Measurements from ENCODE around the gene ZNF638. TPM values are rescaled to one million over a fixed set of nuclear protein-coding genes. Genes with fewer than 3 reads are reported as not detected.

ZNF638 gene
- total and polyA plus RNA-seq, 2 of the 8 experiments (the other 6 are each of a cell fraction or from before 2014, with no cell fraction given), result 45.3 to 143 TPM

DNA sequence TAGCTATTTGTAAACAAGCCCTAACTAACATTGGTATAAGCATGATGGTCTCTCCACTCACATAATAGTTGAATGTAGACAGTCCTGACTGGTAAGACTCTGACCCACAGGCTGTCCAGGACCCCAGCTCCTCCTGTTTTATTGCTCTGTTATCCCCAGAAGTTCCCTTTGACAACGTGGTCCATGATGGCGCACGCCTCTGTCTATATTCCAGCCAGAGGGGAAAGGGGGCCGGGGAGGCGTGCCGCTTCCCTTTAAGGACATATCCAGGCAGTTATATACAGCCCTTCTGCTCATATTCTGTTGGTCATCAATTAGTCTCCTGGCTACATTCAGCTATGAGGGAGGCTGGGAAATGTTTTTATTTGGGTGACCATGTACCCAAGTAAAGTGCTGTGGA is 128.5 kb downstream of the ZNF638 start:
- no peak overlapping the region for H3K18ac ChIP-seq (ENCODE audit: extremely low read depth, low read length)
- H2BK120ac ChIP-seq (replicated peaks; ENCODE audit: low read depth, low read length), result no peak overlapping the region
- FAIRE-seq, result no peak
- H4K5ac ChIP-seq (ENCODE audit: insufficient read length, low read depth, low read length), result no peak overlapping the region
- no peak overlapping the region for H3K14ac ChIP-seq (ENCODE audit: insufficient read length)
- no peaks in the 10 kb centered on the region for H3K36me3 ChIP-seq (ENCODE audit: control insufficient read depth in 2 of 4, insufficient read depth in 4 of 4, low read length in 3 of 4)
- H4K91ac ChIP-seq (replicated peaks; ENCODE audit: insufficient read length, low read length), result no peak overlapping the region
- peaks cover 11 to 29% (median 21%) of the 10 kb centered on the region in 4 experiments for H3K4me1 ChIP-seq (replicated peaks in 1 of 4; ENCODE audit: control insufficient read depth in 3 of 4, insufficient read depth in 4 of 4, low read length in 3 of 4)
- H3K27me3 ChIP-seq (replicated peaks in 1 of 4; ENCODE audit: control insufficient read depth in 3 of 4, extremely low read depth in 1 of 4, insufficient read depth in 3 of 4, low read length in 3 of 4), result peaks cover 18 to 64% (median 53%) of the 10 kb centered on the region in 4 experiments
- H2AFZ ChIP-seq (ENCODE audit: low read length), result no peak overlapping the region
- no peak overlapping the region for H3K9ac ChIP-seq (replicated peaks in 1 of 4; ENCODE audit: extremely low read depth in 1 of 4, low read depth in 3 of 4, low read length in 3 of 4)
- H3K4me2 ChIP-seq (ENCODE audit: insufficient read depth in 1 of 2, low read depth in 2 of 2, low read length in 2 of 2), result no peak overlapping the region; a peak in 1 of 4 replicates
- H2BK15ac ChIP-seq (ENCODE audit: low read length), result no peak overlapping the region
- no peaks in the 10 kb centered on the region for H3K9me3 ChIP-seq (ENCODE audit: insufficient read depth in 2 of 2, low read depth in 1 of 2, low read length in 1 of 2)
- no peak overlapping the region for H3K27ac ChIP-seq (ENCODE audit: low read depth, low read length)
- H3K4ac ChIP-seq (replicated peaks; ENCODE audit: insufficient read length, low read depth, low read length), result no peak overlapping the region
- CTCF ChIA-PET (ENCODE audit: partially characterized antibody), result interaction anchor here (0.5 to 11.9 kb wide), 12 partner anchors 9 to 1316 kb away, joined by 3 to 238 read pairs (median 12); partner anchors contain the start of gene DYSF
- H4K8ac ChIP-seq (ENCODE audit: extremely low read depth, insufficient read depth, low read length), result no peak overlapping the region
- 92% methylated on average over 6 of the region's 6 CpGs; no CpG with 5 or more reads in 1 of the 2 experiments for WGBS, 2 experiments (ENCODE audit: extremely low coverage in 1 of 2, insufficient coverage in 1 of 2, insufficient read length in 1 of 2, insufficient replicate concordance in 2 of 2, low coverage in 1 of 2, low lambda C conversion rate in 2 of 2, missing lambda C conversion rate in 1 of 2)
- H2BK12ac ChIP-seq (ENCODE audit: low read depth, low read length), result no peak overlapping the region
- no peaks in the 10 kb centered on the region for H3K79me2 ChIP-seq (ENCODE audit: control insufficient read depth in 1 of 2, insufficient read depth in 2 of 2, low read length in 2 of 2)
- no peak for TF ChIP-seq GABPA (IDR thresholded peaks at IDR 0.05; ENCODE audit: borderline replicate concordance, insufficient read depth, low read length)
- TF ChIP-seq SAP30 (IDR thresholded peaks at IDR 0.05; ENCODE audit: insufficient read depth, insufficient replicate concordance, low read length), result no peak
- TF ChIP-seq HDAC2 (IDR thresholded peaks at IDR 0.05; ENCODE audit: borderline replicate concordance in 1 of 2, low read depth in 2 of 2, low read length in 2 of 2), result no peak
- TF ChIP-seq SP1 (IDR thresholded peaks at IDR 0.05; ENCODE audit: low read depth, low read length), result no peak
- TF ChIP-seq KDM4A (IDR thresholded peaks at IDR 0.05; ENCODE audit: low read depth, low read length, severe bottlenecking), result no peak
- TF ChIP-seq CREB1 (IDR thresholded peaks at IDR 0.05), result no peak
- no peak for TF ChIP-seq RBBP5 (IDR thresholded peaks at IDR 0.05; ENCODE audit: borderline replicate concordance, low read depth, low read length)
- POLR2A ChIA-PET (ENCODE audit: partially characterized antibody), result interaction anchor here (0.6 to 1.6 kb wide), 3 partner anchors 9 to 115 kb away, joined by 3 to 10 read pairs (median 3); no protein-coding TSS in a partner anchor
- no peak overlapping the region for H2BK20ac ChIP-seq (ENCODE audit: low read length)
- H3K23me2 ChIP-seq (ENCODE audit: low read depth, low read length), result no peaks in the 10 kb centered on the region
- peaks cover 6 to 8% of the 10 kb centered on the region in 2 experiments for H4K20me1 ChIP-seq (replicated peaks in 1 of 2; ENCODE audit: control insufficient read depth in 1 of 2, insufficient read depth in 2 of 2, low read length in 2 of 2)
- H3K4me3 ChIP-seq (ENCODE audit: extremely low read depth in 1 of 4, insufficient read depth in 2 of 4, low read depth in 3 of 4, low read length in 4 of 4), result no peak overlapping the region
- H2AK5ac ChIP-seq (ENCODE audit: low read depth, low read length), result no peak overlapping the region
- DNase-seq (ENCODE audit: low read depth in 1 of 2, low spot score in 2 of 2), result peak in 1 of 2 experiments; percentile 33
- H3K56ac ChIP-seq (replicated peaks; ENCODE audit: insufficient read length, low read depth, low read length), result no peak overlapping the region
- H2BK5ac ChIP-seq (ENCODE audit: low read depth, low read length), result no peak overlapping the region
- no peaks in the 10 kb centered on the region for H3K79me1 ChIP-seq (ENCODE audit: low read depth, low read length)
- H3K23ac ChIP-seq (ENCODE audit: insufficient read length), result no peak overlapping the region

All from H1 (cell line).